GM18517 (cell line): ENCODE results near the gene FRMPD2.
"Not testable (repeated sequence)": the region's sequence is repeated elsewhere in the genome, so short reads cannot be mapped to it uniquely, and the experiment has no call there.

Experiments
- ATAC-seq: cut with Tn5 transposase; IDR thresholded peaks from one replicate; pipeline ENCODE4 v1.9.1; 2021; ENCODE audit warnings: mild to moderate bottlenecking, moderate library complexity; ENCODE audit not compliant: unreplicated experiment

FRMPD2 gene

DNA sequence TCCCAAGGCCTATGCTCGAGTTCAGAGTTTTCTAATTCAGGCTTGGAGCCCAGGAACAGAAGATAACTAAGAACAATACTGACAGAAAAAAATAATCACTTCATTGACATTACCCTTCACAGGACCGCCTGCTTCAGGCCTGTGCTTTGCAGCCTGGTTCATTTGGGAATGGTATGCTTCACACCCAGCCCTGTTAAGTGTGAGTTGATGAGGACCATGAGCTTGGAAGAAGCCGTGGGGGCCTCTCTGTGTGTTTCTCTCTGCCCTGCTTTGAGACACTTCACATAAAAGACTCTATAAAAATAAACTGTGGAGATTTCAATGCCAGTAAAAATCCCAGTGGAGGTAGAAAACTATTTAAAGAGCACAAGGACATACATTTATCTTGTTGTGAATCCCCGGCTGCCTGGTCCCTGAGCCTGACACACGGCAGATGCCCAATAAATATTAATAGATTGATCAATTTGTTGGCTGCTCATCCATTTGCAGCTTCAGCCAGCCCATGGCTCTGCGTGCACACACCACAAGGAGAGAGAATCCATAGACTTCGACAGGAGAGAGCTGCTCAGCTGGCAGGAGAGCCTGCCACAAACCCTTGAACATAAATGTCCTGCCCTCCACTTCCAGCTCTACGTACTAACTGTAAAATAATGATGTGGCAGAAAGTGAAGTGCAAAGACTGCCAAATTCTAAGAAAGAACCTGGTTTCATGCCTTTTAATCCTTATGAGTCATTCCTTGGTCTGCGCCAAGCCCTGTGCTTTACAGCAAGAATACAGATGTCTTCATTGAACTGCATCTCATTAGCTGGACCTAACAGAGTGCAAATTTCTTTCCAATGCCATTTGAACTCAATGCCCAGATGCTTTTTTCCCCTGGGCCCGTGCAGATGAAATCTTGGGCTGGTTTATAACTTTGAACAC lies 130.5 kb downstream of the FRMPD2 start:
- not testable (repeated sequence) for ATAC-seq

DNA sequence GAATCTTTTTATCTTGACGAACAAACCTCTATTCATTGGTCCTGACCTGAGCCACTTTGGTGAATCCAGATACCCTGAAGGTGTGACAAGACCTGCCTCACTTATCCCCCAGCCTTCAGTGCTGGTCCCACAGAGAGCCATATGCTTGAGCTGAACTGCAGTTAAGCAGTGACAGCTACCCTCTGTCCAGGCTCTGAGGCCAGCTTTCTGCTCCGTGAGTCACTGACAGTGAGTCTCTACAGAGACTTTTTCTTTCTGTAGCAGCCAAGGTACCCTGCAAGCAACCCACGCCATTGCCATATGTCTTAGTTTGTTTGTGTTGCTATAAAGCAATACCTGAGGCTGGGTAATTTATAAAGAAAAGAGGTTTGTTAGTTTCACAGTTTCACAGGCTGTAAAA lies 133.5 kb downstream of the FRMPD2 start:
- not testable (repeated sequence) for ATAC-seq

DNA sequence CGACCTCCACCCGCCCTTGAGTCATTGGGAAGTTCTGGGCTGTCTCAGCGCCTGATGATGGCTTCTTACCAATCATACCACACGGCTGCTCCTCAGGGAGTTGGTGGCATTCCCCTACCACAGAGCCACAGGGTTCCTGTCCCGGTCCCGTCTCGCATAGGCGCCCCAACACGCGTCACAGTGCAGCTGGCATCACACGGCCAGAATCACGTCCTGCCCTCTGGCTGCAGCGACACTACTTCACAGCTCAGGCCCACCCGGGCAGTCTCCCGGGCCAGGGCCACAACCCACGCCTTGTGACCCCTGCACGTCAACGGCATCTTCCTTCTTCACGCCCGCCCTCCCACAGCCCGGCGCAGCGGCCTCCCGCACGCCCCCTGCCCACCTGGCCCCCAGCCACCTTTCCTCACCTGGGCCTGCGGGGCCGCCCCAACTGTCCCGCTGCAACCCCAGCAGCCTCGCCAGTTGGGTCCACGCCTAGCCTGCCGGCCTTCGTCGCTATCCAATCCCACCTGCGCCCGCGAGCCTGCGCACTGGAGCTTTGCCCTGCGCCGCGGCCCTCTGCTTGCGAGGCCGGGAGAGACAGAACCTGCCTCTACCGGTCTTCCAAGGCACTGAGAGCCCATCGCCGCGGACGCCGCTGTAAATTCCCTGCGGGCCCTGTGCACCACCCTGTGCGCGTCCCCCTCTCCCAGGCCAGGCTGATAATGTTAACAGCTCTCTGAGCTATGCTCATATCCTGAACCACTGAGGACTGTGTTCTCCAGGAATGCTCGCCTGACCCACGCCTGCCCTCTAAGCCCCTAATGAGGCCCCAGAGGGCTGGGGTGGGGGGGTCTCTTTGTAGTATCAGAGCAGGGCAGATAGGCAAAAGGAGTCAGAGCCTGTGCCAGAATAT lies 134.3 kb downstream of the FRMPD2 start:
- not testable (repeated sequence) for ATAC-seq

DNA sequence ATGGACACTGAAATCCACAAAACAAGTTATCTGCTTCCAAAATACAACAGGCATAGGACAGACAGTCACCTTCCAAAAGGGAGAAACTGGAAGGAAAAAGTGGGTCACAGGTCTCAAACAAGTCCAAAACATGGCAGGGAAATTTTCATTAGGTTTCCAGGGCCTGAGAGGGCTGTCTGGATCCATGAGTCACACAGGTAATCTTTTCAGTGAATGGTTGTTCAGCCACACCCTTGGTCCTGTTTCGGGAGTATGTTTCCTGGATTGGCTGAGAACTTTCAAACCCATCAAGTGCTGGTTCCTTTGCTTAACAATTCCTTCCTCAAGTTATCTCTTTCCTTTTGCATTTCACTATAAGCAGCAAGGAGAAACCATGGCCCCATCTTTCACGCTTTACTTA lies 145.5 kb downstream of the FRMPD2 start:
- ATAC-seq, result not testable (repeated sequence)

GRCh38 chr10:48126251-48126650 lies 148.2 kb downstream of the FRMPD2 start:
- not testable (repeated sequence) for ATAC-seq

DNA sequence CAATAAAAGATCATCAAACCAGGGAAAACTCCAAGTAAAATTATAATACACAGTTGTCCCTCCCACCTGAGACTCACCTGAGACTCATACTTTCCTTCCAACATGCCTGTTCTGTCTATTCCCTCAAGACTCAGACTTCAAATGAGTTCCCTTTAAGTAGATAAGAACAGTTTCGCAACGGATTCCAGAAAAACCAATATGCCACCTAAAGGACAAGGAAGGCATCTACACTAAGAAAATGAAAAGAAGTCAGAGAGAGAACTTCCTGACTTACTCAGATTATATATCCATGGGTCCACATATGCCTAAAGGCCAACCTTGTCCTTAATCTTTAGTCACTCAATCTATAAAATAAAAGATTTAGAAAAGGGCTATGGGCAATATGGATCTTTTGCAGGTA lies 148.9 kb downstream of the FRMPD2 start:
- not testable (repeated sequence) for ATAC-seq

- not testable (repeated sequence) for ATAC-seq
Observed at GRCh38 chr10:48122618-48123017, 151.9 kb downstream of the FRMPD2 start.

GRCh38 chr10:48110277-48110676 lies 164.2 kb downstream of the FRMPD2 start:
- not testable (repeated sequence) for ATAC-seq
